CD4-positive, alpha-beta T cell treated with Interleukin-15 for 4 hours (primary cell): ENCODE measurements around the gene HTRA1.

Experiments used
- DNase-seq: peaks from one replicate; pipeline ENCODE4 v3.0.0-alpha.2; 2020; ENCODE audit warnings: low spot score

The HTRA1 gene

GRCh38 chr10:122554131-122555036 is 93.0 kb downstream of the HTRA1 start:
- no peak for DNase-seq

DNA sequence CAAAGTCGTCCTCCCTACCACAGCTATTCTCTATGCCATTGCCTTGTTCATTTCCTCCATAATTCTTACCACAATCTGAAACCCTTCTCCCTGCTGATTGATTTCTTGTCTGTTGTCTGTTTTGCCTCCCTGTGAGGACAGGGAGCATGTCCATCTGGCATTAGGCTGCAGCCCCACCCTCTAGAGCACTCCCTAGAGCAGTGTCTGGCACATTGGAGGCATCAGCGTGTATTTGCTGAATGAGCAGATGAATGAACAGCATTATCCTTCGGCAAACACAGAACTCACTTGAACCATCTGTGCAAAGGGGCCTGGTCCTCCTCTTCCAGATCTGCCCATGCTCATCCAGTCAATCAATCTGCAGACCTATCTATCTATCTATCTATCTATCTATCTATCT is 94.1 kb downstream of the HTRA1 start:
- no peak for DNase-seq

- DNase-seq: no peak
These were observed 96.2 kb downstream of the HTRA1 start for GRCh38 chr10:122557516-122557915.

GRCh38 chr10:122558452-122558851 is 97.1 kb downstream of the HTRA1 start:
- no peak for DNase-seq

DNA sequence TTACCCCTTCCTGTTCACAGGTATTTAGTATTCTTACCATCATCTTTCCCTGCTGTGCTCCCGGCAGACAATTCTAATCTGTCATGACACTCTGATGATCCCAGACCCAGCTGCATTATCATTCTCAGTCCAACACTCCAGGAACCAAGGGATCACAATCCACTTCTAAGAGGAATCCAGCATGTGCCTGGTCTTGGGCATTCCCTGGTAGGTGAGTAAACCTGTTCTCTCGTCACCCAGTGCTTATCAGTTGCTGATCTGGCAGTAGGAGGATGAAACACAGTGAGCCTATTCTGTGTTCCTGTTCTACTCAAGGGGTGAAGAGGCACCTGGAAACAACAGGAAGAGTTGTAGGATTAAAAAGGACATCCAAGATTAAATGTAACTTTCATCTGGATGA is 97.9 kb downstream of the HTRA1 start:
- DNase-seq: no peak

- no peak for DNase-seq
These were observed 99.0 kb downstream of the HTRA1 start, which contains the start of gene DMBT1 for GRCh38 chr10:122560279-122560804. Gene DMBT1, plus strand, starts transcription at chr10:122560754. Its CDS starts 17 bp downstream, at chr10:122560771.

GRCh38 chr10:122561212-122561611 is 99.9 kb downstream of the HTRA1 start:
- no peak for DNase-seq

DNA sequence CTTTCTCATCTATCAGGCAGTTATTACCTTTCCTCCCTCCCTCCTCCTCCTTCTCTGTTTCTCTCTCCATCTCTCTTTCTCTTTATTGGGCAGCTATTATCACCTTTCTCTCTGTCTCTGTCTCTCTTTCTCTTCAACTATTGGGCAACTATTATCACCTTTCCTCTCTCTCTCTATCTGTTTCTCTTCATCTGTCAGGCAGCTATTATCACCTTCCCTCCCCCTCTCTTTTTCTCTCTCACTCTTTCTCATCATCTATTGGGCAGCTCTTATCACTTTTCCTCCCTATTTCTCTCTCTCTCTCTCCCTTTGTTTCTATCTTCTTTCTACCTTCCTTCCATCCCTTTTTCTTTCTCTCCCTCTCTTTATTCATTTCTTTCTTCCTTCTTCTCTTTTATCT is 100.4 kb downstream of the HTRA1 start:
- DNase-seq: no peak
